Activated CD4-positive, alpha-beta memory T cell treated with anti-CD3 and anti-CD28 coated beads for 36 hours (primary cell): ENCODE results near the gene IRF3. TPM values are rescaled to one million over a fixed set of nuclear protein-coding genes. Genes with fewer than 3 reads are reported as not detected.

Experiments
- CTCF ChIA-PET: fragments of 350-600 bp; sonication (Branson Sonifier 250); formaldehyde crosslinking; loops from one replicate; lab custom pipeline; 2021; ENCODE audit warnings: antibody characterized with exemption, inconsistent platforms; lab: Charles Lee
- POLR2A ChIA-PET: fragments of 350-600 bp; sonication (Branson Sonifier 250); formaldehyde crosslinking; loops from one replicate; lab custom pipeline; 2021; ENCODE audit warnings: antibody characterized with exemption; lab: Charles Lee
- DNase-seq: peaks from one replicate; pipeline ENCODE4 v3.0.0-alpha.2; 2020
- H3K27ac Mint-ChIP-seq: one replicate; pipeline ENCODE4 v1.8.0; 2021; ENCODE audit warnings: mixed read lengths
- H3K27me3 Mint-ChIP-seq: one replicate; pipeline ENCODE4 v1.8.0; 2021; ENCODE audit warnings: mixed read lengths
- H3K36me3 Mint-ChIP-seq: one replicate; pipeline ENCODE4 v1.8.0; 2021; ENCODE audit warnings: mixed read lengths
- H3K4me1 Mint-ChIP-seq: one replicate; pipeline ENCODE4 v1.8.0; 2021; ENCODE audit warnings: low read depth, mixed read lengths
- H3K4me3 Mint-ChIP-seq: one replicate; pipeline ENCODE4 v1.8.0; 2021; ENCODE audit warnings: mild to moderate bottlenecking, mixed read lengths
- H3K9me3 Mint-ChIP-seq: one replicate; pipeline ENCODE4 v1.8.0; 2021; ENCODE audit warnings: mixed read lengths
- intact Hi-C: fragments of 100-400 bp; cut with micrococcal nuclease; formaldehyde crosslinking; loops from one replicate; pipeline ENCODE4 v1.15.1; 2023
- total RNA-seq, 2 experiments: library from RNA; stranded (reverse); gene quantifications; one replicate each; pipeline ENCODE4 v1.2.3, GENCODE V29; 2021

IRF3 gene
- total RNA-seq, 2 experiments from 2014 or later: 143 to 156 TPM

DNA sequence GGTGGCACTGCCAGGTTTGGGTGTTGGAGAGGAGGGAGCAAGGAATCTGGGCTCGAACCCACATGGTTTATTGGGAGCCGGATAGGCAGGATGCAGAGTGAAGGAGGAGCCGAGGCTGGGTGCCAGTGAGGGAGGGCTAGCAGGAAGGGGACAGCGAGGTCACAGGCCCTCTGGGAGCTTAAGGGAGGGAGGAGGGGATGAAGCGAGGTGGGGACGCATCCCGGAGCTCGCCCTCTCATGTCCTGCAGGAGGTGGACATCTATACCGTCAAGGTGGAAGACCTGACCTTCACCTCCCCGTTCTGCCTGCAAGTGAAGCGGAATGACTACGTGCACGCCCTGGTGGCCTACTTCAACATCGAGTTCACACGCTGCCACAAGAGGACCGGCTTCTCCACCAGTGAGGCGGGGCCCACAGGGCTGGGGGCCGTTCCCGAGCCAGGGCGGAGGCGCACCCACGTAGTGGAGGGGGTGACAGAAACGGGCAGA is 20.2 kb upstream of the IRF3 start:
- POLR2A ChIA-PET: interaction anchor here (0.5 to 0.7 kb wide), 2 partner anchors 10 to 76 kb away, joined by 3 to 4 read pairs; no protein-coding TSS in a partner anchor
- peaks cover 23% of the 10 kb centered on the region for H3K4me1 Mint-ChIP-seq
- no peak overlapping the region for H3K4me3 Mint-ChIP-seq
- no peak overlapping the region for H3K27ac Mint-ChIP-seq
- H3K9me3 Mint-ChIP-seq: no peaks in the 10 kb centered on the region
- H3K27me3 Mint-ChIP-seq: peaks cover 7% of the 10 kb centered on the region
- DNase-seq: no peak
- CTCF ChIA-PET: interaction anchor here (1.0 to 1.2 kb wide), 2 partner anchors 116 to 179 kb away, joined by 3 to 5 read pairs; no protein-coding TSS in a partner anchor
- intact Hi-C loops: no loop called here
- peaks cover 58% of the 10 kb centered on the region for H3K36me3 Mint-ChIP-seq

DNA sequence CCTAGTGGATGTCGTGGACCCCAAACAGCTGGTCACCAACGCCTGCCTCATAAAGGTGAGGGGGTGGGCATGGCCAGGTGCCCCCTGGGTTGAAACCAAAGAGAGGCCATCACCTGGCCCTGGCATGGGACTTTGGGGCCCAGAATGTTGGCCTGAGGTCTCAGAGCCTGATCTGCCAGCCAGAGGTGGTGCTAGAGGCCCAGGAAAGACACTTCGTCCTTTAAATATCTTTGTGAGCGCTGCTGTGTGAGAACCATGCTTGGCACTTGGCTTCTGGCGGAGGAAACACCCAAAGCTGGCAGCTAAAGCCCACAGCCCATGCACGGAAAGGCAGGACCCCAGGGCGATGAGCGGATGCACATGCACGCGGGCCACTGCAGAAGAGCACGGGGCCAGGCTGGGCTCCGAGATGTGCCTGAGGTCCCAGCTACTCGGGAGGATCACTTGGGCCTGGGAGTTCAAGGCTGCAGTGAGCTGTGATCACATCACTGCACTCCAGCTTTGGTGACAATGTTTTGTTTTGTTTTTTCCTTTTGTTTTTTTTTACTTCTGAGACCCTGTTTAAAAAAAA is 19.4 kb upstream of the IRF3 start:
- CTCF ChIA-PET: interaction anchor here (0.6 to 1.6 kb wide), 10 partner anchors 8 to 179 kb away, joined by 3 to 5 read pairs (median 3); no protein-coding TSS in a partner anchor
- no peak for DNase-seq
- POLR2A ChIA-PET: interaction anchor here (0.5 to 1.0 kb wide), 3 partner anchors 11 to 75 kb away, joined by 3 to 4 read pairs (median 3); no protein-coding TSS in a partner anchor
- H3K4me1 Mint-ChIP-seq: peaks cover 23% of the 10 kb centered on the region
- no peaks in the 10 kb centered on the region for H3K27me3 Mint-ChIP-seq
- H3K9me3 Mint-ChIP-seq: no peaks in the 10 kb centered on the region
- peaks cover 54% of the 10 kb centered on the region for H3K36me3 Mint-ChIP-seq
- H3K27ac Mint-ChIP-seq: no peak overlapping the region
- intact Hi-C loops: no loop called here
- no peak overlapping the region for H3K4me3 Mint-ChIP-seq

DNA sequence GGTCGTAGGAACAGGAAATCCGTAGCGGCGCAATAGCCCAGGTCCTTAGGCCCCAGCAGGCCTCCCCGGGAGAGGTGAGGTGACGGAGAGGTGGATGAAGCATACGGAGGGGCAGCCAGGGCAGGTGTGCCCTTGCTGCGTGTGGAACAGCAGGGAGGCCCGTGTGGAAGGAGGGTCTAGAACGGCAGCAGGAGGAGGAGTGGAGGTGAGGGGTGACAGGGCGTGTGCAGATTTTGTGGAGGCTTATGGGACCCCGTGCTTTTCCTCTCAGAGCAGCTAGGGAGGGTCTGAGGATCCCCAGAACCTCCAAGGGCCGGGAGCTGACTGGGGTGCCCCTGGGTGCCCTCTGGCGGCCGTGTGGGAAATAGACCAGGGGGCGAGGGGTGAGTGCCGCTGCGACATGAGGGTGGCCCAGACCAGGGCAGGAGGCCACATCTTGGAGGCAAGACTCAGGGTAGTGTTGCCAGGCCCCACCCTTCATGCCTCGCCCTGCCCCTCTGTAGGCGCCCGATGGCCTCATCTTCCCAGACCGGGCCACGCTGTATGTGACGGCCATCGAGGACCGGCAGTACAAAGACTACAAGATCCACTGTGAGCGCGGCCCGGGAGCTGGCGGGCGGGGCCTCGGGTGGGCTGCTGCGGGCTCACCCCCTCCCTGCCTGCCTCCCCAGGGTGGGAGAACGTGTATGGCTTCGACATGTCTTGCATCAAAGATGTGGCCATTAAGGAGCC is 18.8 kb upstream of the IRF3 start:
- Mint-ChIP-seq H3K4me3 (no peak overlapping the region), H3K9me3 (no peaks in the 10 kb centered on the region), H3K27ac (no peak overlapping the region), H3K4me1 (peaks cover 26% of the 10 kb centered on the region), H3K27me3 (no peaks in the 10 kb centered on the region), H3K36me3 (peaks cover 54% of the 10 kb centered on the region)
- peak; percentile 39 for DNase-seq
- ChIA-PET CTCF (interaction anchor here (0.6 to 1.6 kb wide), 10 partner anchors 9 to 178 kb away, joined by 3 to 5 read pairs (median 3); no protein-coding TSS in a partner anchor), POLR2A (interaction anchor here (1.0 kb wide), 1 partner anchor 25 kb away, joined by 3 read pairs; no protein-coding TSS in a partner anchor)
- intact Hi-C loops: no loop called here

DNA sequence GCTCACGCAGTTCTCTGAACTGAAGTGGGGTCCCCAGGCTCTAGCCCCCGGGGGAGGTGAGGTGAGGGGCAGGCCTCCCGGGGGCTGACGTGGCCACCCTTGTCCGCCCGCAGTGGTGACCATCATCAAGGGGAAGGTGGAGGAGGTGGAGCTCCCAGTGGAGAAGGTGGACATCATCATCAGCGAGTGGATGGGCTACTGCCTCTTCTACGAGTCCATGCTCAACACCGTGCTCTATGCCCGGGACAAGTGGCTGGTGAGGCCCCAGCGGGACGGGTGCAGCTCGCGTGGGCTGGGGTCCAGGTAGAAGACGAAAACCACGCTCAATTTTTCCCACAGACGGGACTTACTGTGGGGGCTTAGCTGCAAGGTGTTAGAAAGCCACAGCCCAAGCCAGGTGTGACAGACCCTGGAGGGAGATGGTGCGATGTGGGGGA is 18.2 kb upstream of the IRF3 start:
- CTCF ChIA-PET: interaction anchor here (1.0 to 1.6 kb wide), 4 partner anchors 9 to 24 kb away, joined by 3 to 4 read pairs (median 3); no protein-coding TSS in a partner anchor
- intact Hi-C loops: no loop called here
- H3K4me1 Mint-ChIP-seq: peaks cover 31% of the 10 kb centered on the region
- H3K27me3 Mint-ChIP-seq: no peaks in the 10 kb centered on the region
- peaks cover 54% of the 10 kb centered on the region for H3K36me3 Mint-ChIP-seq
- no peak overlapping the region for H3K4me3 Mint-ChIP-seq
- POLR2A ChIA-PET: interaction anchor here (1.0 kb wide), 1 partner anchor 25 kb away, joined by 3 read pairs; no protein-coding TSS in a partner anchor
- no peak for DNase-seq
- no peak overlapping the region for H3K27ac Mint-ChIP-seq
- H3K9me3 Mint-ChIP-seq: no peaks in the 10 kb centered on the region

DNA sequence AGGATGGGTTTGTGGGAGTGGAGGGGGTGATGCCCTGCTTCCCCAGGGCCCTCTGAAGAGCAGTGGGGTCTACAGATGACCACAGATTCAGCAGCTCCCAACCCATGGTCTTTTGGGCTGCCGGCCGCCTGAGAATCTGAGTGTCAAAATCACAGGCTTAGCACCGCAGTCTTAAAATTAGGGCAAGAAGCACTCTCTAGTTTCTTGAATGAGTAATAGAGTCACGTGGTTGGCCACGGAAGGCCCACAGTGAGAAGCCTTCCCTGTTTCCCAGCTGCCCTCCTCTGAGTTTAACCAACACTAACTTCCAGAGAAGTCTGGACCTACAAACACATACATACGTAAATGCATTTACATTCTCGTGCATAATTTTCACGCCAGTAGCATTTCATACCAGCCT is 16.6 kb upstream of the IRF3 start:
- Mint-ChIP-seq H3K4me1 (peaks cover 37% of the 10 kb centered on the region), H3K36me3 (peaks cover 43% of the 10 kb centered on the region), H3K27ac (peak overlapping the region; percentile 51), H3K9me3 (no peaks in the 10 kb centered on the region), H3K4me3 (no peak overlapping the region), H3K27me3 (no peaks in the 10 kb centered on the region)
- POLR2A ChIA-PET: no interaction called here
- no peak for DNase-seq
- intact Hi-C loops: no loop called here
- CTCF ChIA-PET: interaction anchor here (1.9 to 2.2 kb wide), 2 partner anchors 10 to 134 kb away, joined by 4 to 12 read pairs; no protein-coding TSS in a partner anchor

DNA sequence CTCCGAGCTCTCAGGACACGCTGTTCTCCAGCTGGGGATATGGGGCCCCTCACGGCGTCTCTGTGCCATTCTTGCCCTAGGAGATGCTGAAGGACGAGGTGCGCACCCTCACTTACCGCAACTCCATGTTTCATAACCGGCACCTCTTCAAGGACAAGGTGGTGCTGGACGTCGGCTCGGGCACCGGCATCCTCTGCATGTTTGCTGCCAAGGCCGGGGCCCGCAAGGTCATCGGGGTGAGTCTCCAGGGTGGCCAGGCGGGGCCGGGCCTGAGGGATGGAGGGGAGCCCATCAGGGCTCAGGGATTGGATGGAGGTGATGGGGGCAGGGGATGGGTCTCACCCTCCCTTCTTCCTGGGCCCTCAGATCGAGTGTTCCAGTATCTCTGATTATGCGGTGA is 16.2 kb upstream of the IRF3 start:
- intact Hi-C loops: no loop called here
- no peaks in the 10 kb centered on the region for H3K27me3 Mint-ChIP-seq
- peaks cover 39% of the 10 kb centered on the region for H3K36me3 Mint-ChIP-seq
- H3K4me3 Mint-ChIP-seq: no peak overlapping the region
- peaks cover 37% of the 10 kb centered on the region for H3K4me1 Mint-ChIP-seq
- H3K27ac Mint-ChIP-seq: peak overlapping the region; percentile 38
- ChIA-PET POLR2A (no interaction called here), CTCF (interaction anchor here (0.9 to 2.2 kb wide), 4 partner anchors 10 to 133 kb away, joined by 3 to 12 read pairs (median 4); partner anchors contain the start of gene SCAF1)
- no peaks in the 10 kb centered on the region for H3K9me3 Mint-ChIP-seq
- no peak for DNase-seq

DNA sequence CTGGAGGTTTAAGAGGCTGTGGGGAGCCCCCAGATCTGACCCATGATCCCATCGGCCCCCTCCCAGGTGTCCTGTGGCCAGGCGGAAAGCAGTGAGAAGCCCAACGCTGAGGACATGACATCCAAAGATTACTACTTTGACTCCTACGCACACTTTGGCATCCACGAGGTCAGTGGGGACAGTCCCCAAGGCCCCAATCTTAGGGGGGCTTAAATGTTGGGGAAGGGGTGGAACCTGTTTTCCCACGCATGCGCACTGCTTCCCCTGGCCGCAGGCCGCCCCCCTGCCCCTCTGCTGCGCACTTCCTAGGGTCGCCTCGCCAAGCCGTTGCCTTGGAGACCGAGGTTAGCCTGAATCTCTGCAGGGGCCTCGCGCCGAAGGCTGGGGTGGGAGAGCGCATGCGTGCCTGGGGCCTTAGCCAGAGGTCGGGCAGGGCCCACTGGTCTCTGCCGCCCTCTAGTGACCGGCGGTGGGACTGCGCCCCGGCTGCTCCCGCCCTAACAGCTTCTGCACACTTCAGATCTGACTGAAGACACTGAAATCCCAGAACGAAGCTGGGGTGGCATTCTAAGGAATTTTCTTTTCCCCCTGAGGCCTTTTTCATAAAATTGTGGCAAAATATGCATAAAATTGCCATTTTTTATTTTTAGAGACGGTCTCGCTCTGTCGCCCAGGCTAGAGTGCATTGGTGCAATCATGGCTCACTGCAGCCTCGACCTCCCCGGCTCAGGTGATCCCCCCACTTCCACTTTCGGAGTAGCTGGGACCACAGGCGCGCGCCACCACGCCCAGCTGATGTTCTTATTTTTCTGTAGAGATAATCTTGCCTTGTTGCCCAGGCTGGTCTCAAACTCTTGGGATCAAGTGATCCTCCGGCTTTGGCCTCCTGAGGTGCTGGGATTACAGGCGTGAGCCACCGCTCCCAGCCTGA is 15.0 kb upstream of the IRF3 start:
- Mint-ChIP-seq H3K27ac (peak overlapping the region; percentile 67), H3K27me3 (no peaks in the 10 kb centered on the region)

DNA sequence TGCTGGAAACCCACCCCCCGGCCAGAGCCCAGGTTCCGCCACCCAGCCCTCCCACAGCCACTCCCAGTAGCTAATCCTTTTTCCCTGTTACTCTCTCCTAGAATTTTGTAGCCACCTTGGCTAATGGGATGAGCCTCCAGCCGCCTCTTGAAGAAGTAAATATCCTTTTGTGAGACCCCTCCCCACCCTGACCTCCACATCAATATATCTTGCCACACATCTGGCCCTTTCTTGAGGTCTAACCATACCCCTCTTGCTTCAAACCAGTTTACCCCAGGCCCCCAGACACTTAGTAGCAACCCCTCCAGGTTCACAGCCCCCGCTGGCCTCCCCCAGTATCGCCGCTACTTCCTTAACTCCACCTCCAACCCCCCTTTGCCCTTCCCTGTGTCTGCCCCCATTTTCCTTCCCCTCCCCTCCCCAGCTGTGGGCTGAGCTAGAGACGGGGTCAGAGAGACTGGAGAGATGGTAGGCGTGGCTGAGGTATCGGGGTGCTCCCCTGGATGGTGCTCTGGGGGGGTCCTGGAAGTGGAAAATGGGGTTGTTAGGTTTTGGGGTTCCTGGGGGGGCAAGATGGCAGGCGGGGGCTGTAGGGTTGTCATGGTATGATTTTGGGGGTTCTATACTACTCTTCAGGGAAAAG is 14.2 kb upstream of the IRF3 start:
- Mint-ChIP-seq H3K4me3 (peak overlapping the region; percentile 41), H3K4me1 (peaks cover 43% of the 10 kb centered on the region), H3K9me3 (no peaks in the 10 kb centered on the region), H3K36me3 (peaks cover 29% of the 10 kb centered on the region), H3K27ac (peak overlapping the region; percentile 67), H3K27me3 (no peaks in the 10 kb centered on the region)
- intact Hi-C loops: loop anchor here (5.0 kb wide), 1 partner anchor 647 kb away; the partner anchor contains the start of gene KCNC3
- POLR2A ChIA-PET: interaction anchor here (0.6 to 5.6 kb wide), 2 partner anchors 39 to 1179 kb away, joined by 3 to 48 read pairs; partner anchors contain the start of genes RRAS and SCAF1
- no peak for DNase-seq
- CTCF ChIA-PET: interaction anchor here (0.6 to 5.2 kb wide), 6 partner anchors 13 to 305 kb away, joined by 3 to 31 read pairs (median 4); partner anchors contain the start of genes BCL2L12, IRF3 and SCAF1

More for the DNA sequence above, 15.0 kb upstream of the IRF3 start:
- H3K36me3 Mint-ChIP-seq: peaks cover 36% of the 10 kb centered on the region
- H3K4me3 Mint-ChIP-seq: no peak overlapping the region
- ChIA-PET POLR2A (interaction anchor here (0.6 to 1.2 kb wide), 3 partner anchors 11 to 1180 kb away, joined by 3 read pairs; no protein-coding TSS in a partner anchor), CTCF (interaction anchor here (0.5 to 2.2 kb wide), 25 partner anchors 8 to 198 kb away, joined by 3 to 12 read pairs (median 4); partner anchors contain the start of genes AP2A1, RRAS and SCAF1)
- intact Hi-C loops: no loop called here
- DNase-seq: peak; percentile 96
- no peaks in the 10 kb centered on the region for H3K9me3 Mint-ChIP-seq
- peaks cover 43% of the 10 kb centered on the region for H3K4me1 Mint-ChIP-seq

DNA sequence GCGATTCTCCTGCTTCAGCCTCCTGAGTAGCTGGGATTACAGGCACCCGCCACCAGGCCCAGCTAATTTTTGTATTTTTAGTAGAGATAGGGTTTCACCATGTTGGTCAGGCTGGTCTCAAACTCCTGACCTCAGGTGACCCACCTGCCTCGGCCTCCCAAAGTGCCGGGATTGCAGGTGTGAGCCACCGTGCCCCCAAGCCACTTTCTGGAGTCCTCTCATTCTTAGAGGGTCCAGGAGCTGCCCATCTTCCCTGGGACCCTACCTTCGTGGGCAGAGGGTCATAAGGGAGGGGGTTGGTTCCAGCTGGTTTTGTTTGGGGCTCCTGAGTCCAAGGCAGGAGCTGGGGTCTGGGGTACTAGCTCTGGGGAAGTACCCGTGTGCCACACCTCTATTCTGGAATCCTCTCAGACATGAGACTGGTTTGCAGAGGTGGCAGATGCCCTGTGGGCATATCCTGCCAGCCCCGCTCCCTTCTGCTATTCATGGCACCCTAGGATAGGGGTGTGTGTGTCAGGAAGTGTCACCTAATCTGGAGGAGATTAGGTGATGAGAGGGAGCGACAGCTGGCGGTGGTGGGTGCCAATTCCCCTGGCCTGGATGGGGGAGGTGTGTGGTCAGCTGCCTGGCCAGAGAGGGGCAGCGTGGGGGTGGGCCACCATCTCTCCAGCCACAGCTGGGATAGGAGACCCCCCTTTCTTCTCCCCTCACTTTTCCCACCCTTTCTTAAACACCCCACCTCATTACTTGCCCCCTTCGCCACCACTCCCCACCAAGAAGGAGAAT is 13.5 kb upstream of the IRF3 start:
- Mint-ChIP-seq H3K27ac (peak overlapping the region; percentile 96), H3K9me3 (no peaks in the 10 kb centered on the region), H3K4me3 (peak overlapping the region; percentile 98), H3K27me3 (no peaks in the 10 kb centered on the region), H3K4me1 (peaks cover 43% of the 10 kb centered on the region), H3K36me3 (peaks cover 25% of the 10 kb centered on the region)
- ChIA-PET CTCF (interaction anchor here (0.6 to 5.2 kb wide), 9 partner anchors 14 to 305 kb away, joined by 3 to 31 read pairs (median 4); partner anchors contain the start of genes BCL2L12, IRF3, RCN3 and RRAS), POLR2A (interaction anchor here (0.8 to 5.6 kb wide), 4 partner anchors 14 to 152 kb away, joined by 3 to 48 read pairs (median 3); partner anchors contain the start of genes BCL2L12, FUZ, IRF3 and RRAS)
- intact Hi-C loops: loop anchor here (1.0 to 5.0 kb wide), 3 partner anchors 132 to 648 kb away; partner anchors contain the start of genes AKT1S1, KCNC3 and TBC1D17
- DNase-seq: no peak
